GM19324 (cell line): ENCODE measurements around the gene ZKSCAN5.
"Not testable (repeated sequence)": the region's sequence is repeated elsewhere in the genome, so short reads cannot be mapped to it uniquely, and the experiment has no call there.

Source experiments
- ATAC-seq: cut with Tn5 transposase; IDR thresholded peaks from one replicate; pipeline ENCODE4 v1.9.1; 2021; ENCODE audit warnings: mild to moderate bottlenecking, moderate library complexity; ENCODE audit not compliant: unreplicated experiment, low FRiP score

Gene ZKSCAN5

GRCh38 chr7:99497766-99498545 lies 6.5 kb upstream of the ZKSCAN5 start:
- ATAC-seq: no peak

GRCh38 chr7:99498546-99498944 lies 5.9 kb upstream of the ZKSCAN5 start:
- ATAC-seq: no peak

GRCh38 chr7:99499371-99499720 lies 5.1 kb upstream of the ZKSCAN5 start:
- no peak for ATAC-seq

DNA sequence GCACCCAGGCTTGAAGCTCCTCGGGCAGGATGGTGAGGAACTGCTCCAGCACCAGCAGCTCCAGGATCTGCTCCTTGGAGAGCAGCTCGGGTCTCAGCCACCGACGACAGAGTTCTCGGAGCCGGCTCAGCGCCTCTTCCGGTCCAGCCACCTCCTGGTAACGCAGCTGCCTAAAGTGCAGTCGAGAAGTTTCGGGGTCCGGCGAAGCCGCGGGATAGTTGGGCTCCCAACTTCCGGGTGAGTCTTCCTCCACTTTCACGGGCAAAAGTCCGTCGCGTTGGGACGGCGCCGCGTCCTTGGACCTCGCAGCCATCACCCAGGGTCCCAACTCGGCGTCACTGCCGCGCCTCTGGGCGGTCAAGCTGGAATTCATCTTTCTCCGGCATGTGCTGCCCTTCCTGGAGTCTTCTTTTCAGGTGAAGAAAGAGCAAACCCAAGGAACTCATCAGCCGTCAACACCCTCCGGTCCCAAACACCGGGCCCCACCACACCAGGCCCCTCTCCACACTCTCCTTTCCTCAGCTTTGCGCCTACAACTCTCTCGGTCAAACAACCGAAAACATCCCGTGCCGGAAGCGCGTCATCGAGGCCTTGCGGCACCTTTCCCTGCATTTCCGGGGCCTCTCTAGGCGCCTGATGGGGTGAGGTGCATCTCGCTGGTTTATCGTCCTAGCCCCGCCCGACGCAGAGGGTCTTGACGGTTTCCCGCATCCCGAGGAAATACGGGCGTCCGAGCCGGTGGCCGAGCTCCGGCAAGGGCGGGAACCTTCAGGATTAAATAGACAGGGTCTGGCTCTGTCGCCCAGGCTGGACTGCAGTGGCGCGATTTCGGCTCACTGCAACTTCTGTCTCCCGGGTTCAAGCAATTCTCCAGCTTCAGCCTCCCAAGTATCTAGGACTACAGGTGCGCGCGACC lies 4.5 kb upstream of the ZKSCAN5 start, which contains the start of gene ZNF394:
ZNF394 (minus strand) TSS at position 561 of the 916 bp plus-strand sequence; CDS start at position 373, 188 bp downstream.
- ATAC-seq: peak; percentile 39

- ATAC-seq: no peak
Observed at GRCh38 chr7:99500637-99501009, 3.8 kb upstream of the ZKSCAN5 start.

- not testable (repeated sequence) for ATAC-seq
Observed at GRCh38 chr7:99501236-99501635, 3.2 kb upstream of the ZKSCAN5 start.

GRCh38 chr7:99504281-99504602 lies 220 bp upstream of the ZKSCAN5 start:
- no peak for ATAC-seq

GRCh38 chr7:99505324-99505662 lies 831 bp downstream of the ZKSCAN5 start:
- ATAC-seq: no peak

DNA sequence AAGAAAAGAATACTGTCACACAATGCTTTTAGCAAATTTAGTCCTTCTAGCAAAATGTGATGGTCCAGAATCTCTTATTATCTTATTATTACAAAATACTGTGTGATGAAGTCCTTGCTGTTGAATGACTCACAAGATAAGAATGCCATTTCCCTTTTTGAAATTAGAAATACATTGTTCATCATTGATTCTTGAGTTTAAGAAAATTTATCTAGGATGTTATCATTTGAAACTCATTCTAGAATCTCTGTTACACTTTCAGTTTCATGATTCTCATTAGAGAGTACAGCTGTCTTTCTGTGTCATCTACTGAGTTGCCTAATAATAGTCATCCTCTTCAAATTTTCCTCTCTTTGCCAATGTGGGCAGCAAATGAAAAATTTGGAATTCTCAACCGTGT lies 9.6 kb downstream of the ZKSCAN5 start:
- ATAC-seq: no peak

- ATAC-seq: no peak
Observed at GRCh38 chr7:99521399-99521798, 16.9 kb downstream of the ZKSCAN5 start.

DNA sequence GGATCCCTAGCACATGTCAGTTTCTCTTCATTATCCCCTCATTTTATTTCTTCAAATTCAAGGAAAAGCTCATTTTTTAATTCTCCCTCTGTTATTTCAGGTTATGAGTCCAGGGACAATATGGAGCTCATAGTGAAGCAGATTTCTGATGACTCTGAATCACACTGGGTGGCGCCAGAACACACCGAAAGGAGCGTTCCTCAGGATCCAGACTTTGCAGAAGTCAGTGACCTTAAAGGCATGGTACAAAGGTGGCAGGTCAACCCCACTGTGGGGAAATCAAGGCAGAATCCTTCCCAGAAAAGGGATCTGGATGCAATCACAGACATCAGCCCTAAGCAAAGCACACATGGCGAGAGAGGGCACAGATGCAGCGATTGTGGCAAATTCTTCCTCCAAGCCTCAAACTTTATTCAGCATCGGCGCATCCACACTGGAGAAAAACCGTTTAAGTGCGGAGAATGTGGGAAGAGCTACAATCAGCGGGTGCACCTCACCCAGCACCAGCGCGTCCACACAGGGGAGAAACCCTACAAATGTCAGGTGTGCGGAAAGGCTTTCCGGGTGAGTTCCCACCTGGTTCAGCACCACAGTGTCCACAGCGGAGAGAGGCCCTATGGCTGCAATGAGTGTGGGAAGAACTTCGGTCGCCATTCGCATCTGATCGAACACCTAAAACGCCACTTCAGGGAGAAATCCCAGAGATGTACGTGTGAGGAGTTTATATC lies 21.4 kb downstream of the ZKSCAN5 start:
- ATAC-seq: no peak

- ATAC-seq: no peak
Observed at GRCh38 chr7:99531354-99531765, 26.9 kb downstream of the ZKSCAN5 start.

DNA sequence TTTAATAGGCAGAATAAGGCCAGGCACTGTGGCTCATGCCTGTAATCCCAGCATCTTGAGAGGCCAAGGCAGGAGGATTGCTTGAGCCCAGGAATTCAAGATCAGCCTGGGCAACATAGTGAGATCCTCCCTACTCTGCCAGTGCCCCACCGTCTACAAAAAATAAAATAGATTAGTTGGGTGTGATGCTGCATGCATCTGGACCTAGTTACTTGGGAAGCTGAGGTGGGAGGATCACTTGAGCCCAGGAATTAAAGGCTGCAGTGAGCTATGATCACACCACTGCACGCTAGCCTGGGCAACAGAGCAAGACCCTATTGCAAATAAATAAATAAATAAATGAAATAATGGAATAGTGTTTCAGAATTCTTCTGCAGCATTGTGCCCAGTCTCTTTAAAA lies 31.2 kb downstream of the ZKSCAN5 start:
- ATAC-seq: no peak

- no peak for ATAC-seq
Observed at GRCh38 chr7:99539213-99539811, 34.9 kb downstream of the ZKSCAN5 start.

DNA sequence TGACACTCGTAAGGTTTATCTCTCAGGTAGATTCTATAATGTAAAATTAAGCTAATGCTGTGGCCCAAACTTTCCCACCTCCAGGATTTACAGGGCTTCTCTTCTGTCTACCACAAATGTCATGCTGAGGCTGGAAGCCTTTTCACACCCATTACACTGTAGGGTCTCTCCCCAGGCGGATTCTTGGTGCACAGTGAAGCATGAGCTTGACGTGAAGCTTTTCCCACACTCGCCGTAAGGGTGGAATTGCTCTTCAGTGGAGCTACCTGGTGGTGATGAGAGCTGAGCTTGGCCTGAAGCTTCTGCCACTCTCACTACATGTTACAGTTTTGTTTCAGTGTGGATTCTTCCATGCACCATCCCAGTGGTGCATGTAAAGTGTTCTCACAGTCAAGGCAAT lies 36.1 kb downstream of the ZKSCAN5 start:
- no peak for ATAC-seq

- no peak for ATAC-seq
Observed at GRCh38 chr7:99541212-99541611, 36.8 kb downstream of the ZKSCAN5 start.

GRCh38 chr7:99543081-99543671 lies 38.7 kb downstream of the ZKSCAN5 start:
- ATAC-seq: no peak

DNA sequence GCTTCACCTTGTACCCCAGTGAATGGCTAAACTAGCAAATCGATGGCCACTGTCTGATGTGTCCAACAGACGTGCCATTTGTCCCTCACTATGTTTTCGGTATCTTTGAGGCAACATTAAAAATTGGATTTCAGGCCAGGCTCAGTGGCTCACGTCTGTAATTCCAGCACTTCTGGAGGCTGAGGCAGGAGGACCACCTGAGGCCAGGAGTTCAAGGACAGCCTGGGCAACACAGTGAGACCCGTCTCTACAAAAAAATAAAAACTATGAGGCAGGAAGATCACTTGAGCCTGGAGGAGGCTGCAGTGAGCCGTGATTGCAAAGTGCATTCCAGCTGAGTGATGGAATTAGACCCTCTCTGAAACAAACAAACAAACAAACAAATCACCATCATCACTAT lies 39.5 kb downstream of the ZKSCAN5 start:
- ATAC-seq: no peak

DNA sequence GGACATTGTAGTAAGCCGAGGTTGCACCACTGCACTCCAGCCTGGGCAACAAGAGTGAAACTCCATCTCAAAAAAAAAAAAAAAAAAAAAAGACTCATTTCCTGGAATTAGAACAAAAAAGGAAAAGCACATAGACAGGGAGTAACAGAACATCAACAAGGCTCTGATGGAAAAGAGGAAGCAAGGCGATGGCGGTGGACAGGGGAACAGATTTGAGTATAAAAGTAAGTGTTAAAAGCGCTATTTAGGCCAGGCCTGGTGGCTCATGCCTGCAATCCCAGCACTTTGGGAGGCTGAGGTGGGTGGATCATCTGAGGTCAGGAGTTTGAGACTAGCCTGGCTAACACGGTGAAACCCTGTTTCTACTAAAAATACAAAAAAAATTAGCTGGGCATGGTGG lies 40.8 kb downstream of the ZKSCAN5 start:
- ATAC-seq: not testable (repeated sequence)

DNA sequence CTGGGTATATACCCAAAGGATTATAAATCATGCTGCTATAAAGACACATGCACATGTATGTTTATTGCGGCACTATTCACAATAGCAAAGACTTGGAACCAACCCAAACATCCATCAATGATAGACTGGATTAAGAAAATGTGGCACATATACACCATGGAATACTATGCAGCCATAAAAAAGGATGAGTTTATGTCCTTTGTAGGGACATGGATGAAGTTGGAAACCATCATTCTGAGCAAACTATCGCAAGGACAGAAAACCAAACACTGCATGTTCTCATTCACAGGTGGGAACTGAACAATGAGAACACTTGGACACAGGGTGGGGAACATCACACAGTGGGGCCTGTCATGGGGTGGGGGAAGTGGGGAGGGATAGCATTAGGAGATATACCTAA lies 45.1 kb downstream of the ZKSCAN5 start:
- ATAC-seq: not testable (repeated sequence)
